OCI-LY7 (cell line): ENCODE data around the gene TOLLIP.

Source experiments
- CTCF ChIP-seq: fragments of 200-600 bp; sonication (generic); conservative IDR thresholded peaks from 2 replicates; pipeline ENCODE4 v1.5.1; 2014; ENCODE audit warnings: mild to moderate bottlenecking, antibody characterized with exemption, low read length, moderate library complexity, mixed read lengths
- EZH2phosphoT487 ChIP-seq: fragments of 200-600 bp; sonication (generic); IDR thresholded peaks from 2 replicates; pipeline ENCODE4 v1.6.1; 2018; ENCODE audit warnings: low read depth, borderline replicate concordance, mild to moderate bottlenecking, mixed run types, antibody characterized with exemption, low read length, moderate library complexity, mixed read lengths

GRCh38 chr11:1231396-1232020 lies 77.9 kb downstream of the TOLLIP start:
- TF ChIP-seq CTCF (no peak), EZH2phosphoT487 (no peak)
